Fibroblast of pulmonary artery (primary cell): Measurements from ENCODE around the gene TSPAN6.
A peak's percentile ranks its signal among the peaks of the same experiment; 100 is the strongest.

ENCODE experiments used
- DNase-seq: peaks from one replicate; pipeline ENCODE4 v3.0.0-alpha.2; 2010; ENCODE audit warnings: low read depth
- H3K4me3 ChIP-seq: replicated peaks from 2 replicates; pipeline ENCODE4 v1.5.1; 2011; ENCODE audit warnings: low read depth, mild to moderate bottlenecking, control low read depth, low read length, moderate library complexity
- CTCF ChIP-seq: IDR thresholded peaks from 2 replicates; pipeline ENCODE4 v1.5.1; 2011; ENCODE audit warnings: mild to moderate bottlenecking, control low read depth, low read length, inconsistent platforms; ENCODE audit errors: missing control alignments

Gene TSPAN6

GRCh38 chrX:100658941-100659381, 22.4 kb upstream of the TSPAN6 start:
- DNase-seq = peak; percentile 27
- no peak overlapping the region for H3K4me3 ChIP-seq
- no peak for TF ChIP-seq CTCF

GRCh38 chrX:100654261-100654660, 17.7 kb upstream of the TSPAN6 start:
- DNase-seq = peak; percentile 55
- peak; percentile 22 for TF ChIP-seq CTCF
- H3K4me3 ChIP-seq = no peak overlapping the region

- H3K4me3 ChIP-seq = no peak overlapping the region
- no peak for DNase-seq
- no peak for TF ChIP-seq CTCF
Observed at GRCh38 chrX:100652266-100652665, 15.7 kb upstream of the TSPAN6 start.

- TF ChIP-seq CTCF = no peak
- H3K4me3 ChIP-seq = no peak overlapping the region
- no peak for DNase-seq
Observed at GRCh38 chrX:100650841-100651240, 14.2 kb upstream of the TSPAN6 start.

GRCh38 chrX:100649550-100650356, 13.1 kb upstream of the TSPAN6 start:
- peak; percentile 95 for DNase-seq
- peak overlapping the region; percentile 17 for H3K4me3 ChIP-seq
- TF ChIP-seq CTCF = no peak

- TF ChIP-seq CTCF = no peak
- H3K4me3 ChIP-seq = peak overlapping the region; percentile 15
- DNase-seq = peak; percentile 83
Observed at GRCh38 chrX:100648458-100649417, 12.1 kb upstream of the TSPAN6 start.
